ENCODE measurements around the gene CBARP. TPM values are rescaled to one million over a fixed set of nuclear protein-coding genes. Genes with fewer than 3 reads are reported as not detected.

Gene CBARP
- total and polyA plus RNA-seq, 2 of the 13 experiments (the other 11 are each of a cell fraction or from before 2014, with no cell fraction given): 1.2 to 1.4 TPM

- TF ChIP-seq ATF2 (CRISPR knock-in tag; IDR thresholded peaks at IDR 0.05) (peak; percentile 97), ATF5 (CRISPR knock-in tag; IDR thresholded peaks at IDR 0.05; ENCODE audit: low read depth) (no peak), CTCF (CRISPR knock-in tag; IDR thresholded peaks at IDR 0.05) (peak; percentile 15; the same call in 1 of the 2 replicates), ZC3H13 (CRISPR knock-in tag; IDR thresholded peaks at IDR 0.05) (0 out of 2 replicates have a peak, but pooled peaks have one; percentile 32), ZNF180 (CRISPR knock-in tag; IDR thresholded peaks at IDR 0.05; ENCODE audit: borderline replicate concordance, low read depth) (no peak), SIN3B (IDR thresholded peaks at IDR 0.05; ENCODE audit: low read length) (no peak), KLF16 (CRISPR knock-in tag; IDR thresholded peaks at IDR 0.05) (0 out of 4 replicates have a peak, but pooled peaks of 1 of the 2 experiments have one; percentile 53), SP4 (CRISPR knock-in tag; IDR thresholded peaks at IDR 0.05) (peak; percentile 69), MED1 (CRISPR knock-in tag; IDR thresholded peaks at IDR 0.05) (peak; percentile 77), ZSCAN29 (CRISPR knock-in tag; conservative IDR thresholded peaks at IDR 0.05) (no peak), MLX (CRISPR knock-in tag; IDR thresholded peaks at IDR 0.05) (0 out of 2 replicates have a peak, but pooled peaks have one; percentile 56), TEAD3 (CRISPR knock-in tag; optimal IDR thresholded peaks at IDR 0.05; ENCODE audit: borderline replicate concordance) (peak; percentile 97), ZBTB38 (CRISPR knock-in tag; IDR thresholded peaks at IDR 0.05) (0 out of 2 replicates have a peak, but pooled peaks have one; percentile 37), MTA1 (CRISPR knock-in tag; IDR thresholded peaks at IDR 0.05; ENCODE audit: borderline replicate concordance) (peak; percentile 59; the same call in 1 of the 2 replicates), HOXA7 (CRISPR knock-in tag; IDR thresholded peaks at IDR 0.05) (no peak), ZNF121 (CRISPR knock-in tag; IDR thresholded peaks at IDR 0.05) (peak; percentile 73), SIN3A (IDR thresholded peaks at IDR 0.05; ENCODE audit: borderline replicate concordance, low read depth, low read length) (no peak; the same call in 1 of the 2 replicates), ZNF143 (CRISPR knock-in tag; IDR thresholded peaks at IDR 0.05) (peak; percentile 56), THRA (CRISPR knock-in tag; IDR thresholded peaks at IDR 0.05; ENCODE audit: borderline replicate concordance) (peak; percentile 90), CREM (IDR thresholded peaks at IDR 0.05) (peak; percentile 70), CREM (CRISPR knock-in tag; IDR thresholded peaks at IDR 0.05) (no peak), ATF7 (IDR thresholded peaks at IDR 0.05) (peak; percentile 73), ATF7 (CRISPR knock-in tag; IDR thresholded peaks at IDR 0.05) (peak; percentile 98), SMARCE1 (IDR thresholded peaks at IDR 0.05; ENCODE audit: borderline replicate concordance) (no peak), BORCS8-MEF2B (CRISPR knock-in tag; IDR thresholded peaks at IDR 0.05) (peak; percentile 23; the same call in 1 of the 2 replicates), ZNF263 (CRISPR knock-in tag; IDR thresholded peaks at IDR 0.05) (no peak; the same call in 1 of the 2 replicates)
These were observed 27.2 kb upstream of the CBARP start (continued) for GRCh38 chr19:1264801-1265614.
